ENCODE results near the gene CRYBG1.
A peak's percentile ranks its signal among the peaks of the same experiment; 100 is the strongest.

CRYBG1 gene

GRCh38 chr6:106600329-106600728, 239.8 kb downstream of the CRYBG1 start:
- H3K4me3 ChIP-seq (ENCODE audit: low read length): no peak overlapping the region
- DNase-seq (ENCODE audit: low read depth): no peak
- no peak for TF ChIP-seq CTCF (conservative IDR thresholded peaks at IDR 0.05; ENCODE audit: low read length)

- DNase-seq (ENCODE audit: low read depth): peak; percentile 62
- no peak overlapping the region for H3K4me3 ChIP-seq (ENCODE audit: low read length)
- TF ChIP-seq CTCF (conservative IDR thresholded peaks at IDR 0.05; ENCODE audit: low read length): peak; percentile 69
These were observed 247.7 kb downstream of the CRYBG1 start for GRCh38 chr6:106608080-106608668.

GRCh38 chr6:106609699-106610098, 249.2 kb downstream of the CRYBG1 start:
- DNase-seq (ENCODE audit: low read depth): no peak
- peak; percentile 38 for TF ChIP-seq CTCF (conservative IDR thresholded peaks at IDR 0.05; ENCODE audit: low read length)
- no peak overlapping the region for H3K4me3 ChIP-seq (ENCODE audit: low read length)

- no peak for DNase-seq (ENCODE audit: low read depth)
- TF ChIP-seq CTCF (conservative IDR thresholded peaks at IDR 0.05; ENCODE audit: low read length): no peak
- no peak overlapping the region for H3K4me3 ChIP-seq (ENCODE audit: low read length)
These were observed 250.5 kb downstream of the CRYBG1 start for GRCh38 chr6:106611030-106611429.

GRCh38 chr6:106612671-106613416, 252.3 kb downstream of the CRYBG1 start:
- no peak overlapping the region for H3K4me3 ChIP-seq (ENCODE audit: low read length)
- DNase-seq (ENCODE audit: low read depth): no peak
- no peak for TF ChIP-seq CTCF (conservative IDR thresholded peaks at IDR 0.05; ENCODE audit: low read length)

- DNase-seq (ENCODE audit: low read depth): no peak
- H3K4me3 ChIP-seq (ENCODE audit: low read length): no peak overlapping the region
- no peak for TF ChIP-seq CTCF (conservative IDR thresholded peaks at IDR 0.05; ENCODE audit: low read length)
These were observed 253.1 kb downstream of the CRYBG1 start for GRCh38 chr6:106613590-106613989.

GRCh38 chr6:106614166-106614565, 253.6 kb downstream of the CRYBG1 start:
- DNase-seq (ENCODE audit: low read depth): no peak
- TF ChIP-seq CTCF (conservative IDR thresholded peaks at IDR 0.05; ENCODE audit: low read length): no peak
- no peak overlapping the region for H3K4me3 ChIP-seq (ENCODE audit: low read length)
